GM23338 (cell line): Measurements from ENCODE around the gene PCSK5. TPM values are rescaled to one million over a fixed set of nuclear protein-coding genes. Genes with fewer than 3 reads are reported as not detected.

Experiments
- ATAC-seq: fragments of 200-7000 bp; cut with Tn5 transposase; 3 replicates; pipeline ENCODE4 v1.9.1; 2020
- DNase-seq: peaks from one replicate; pipeline ENCODE4 v3.0.0-alpha.2; 2015; ENCODE audit warnings: low spot score
- H2AFZ ChIP-seq: fragments of 200-600 bp; sonication (generic); 2 replicates; pipeline ENCODE4 v1.8.0; 2016; ENCODE audit warnings: antibody characterized with exemption, mild to moderate bottlenecking, moderate library complexity
- H3F3A ChIP-seq: fragments of 200-600 bp; sonication (generic); replicated peaks from 2 replicates; pipeline ENCODE4 v1.8.0; 2017; ENCODE audit warnings: antibody characterized with exemption, mixed run types, low read depth
- H3K27ac ChIP-seq: fragments of 200-600 bp; sonication (generic); 2 replicates; pipeline ENCODE4 v1.6.1; 2016; ENCODE audit warnings: low read depth
- H3K27me3 ChIP-seq: fragments of 200-600 bp; sonication (generic); 2 replicates; pipeline ENCODE4 v1.8.0; 2016; ENCODE audit warnings: mild to moderate bottlenecking, mixed run types, moderate library complexity; ENCODE audit not compliant: insufficient read depth
- H3K36me3 ChIP-seq: fragments of 200-600 bp; sonication (generic); 2 replicates; pipeline ENCODE4 v1.8.0; 2016; ENCODE audit warnings: mild to moderate bottlenecking; ENCODE audit not compliant: insufficient read depth
- H3K4me1 ChIP-seq: fragments of 200-600 bp; sonication (generic); 2 replicates; pipeline ENCODE4 v1.8.0; 2016; ENCODE audit warnings: mild to moderate bottlenecking, moderate library complexity; ENCODE audit not compliant: insufficient read depth
- H3K4me2 ChIP-seq: fragments of 200-600 bp; sonication (generic); 2 replicates; pipeline ENCODE4 v1.7.1; 2017; ENCODE audit warnings: mixed run types
- H3K4me3 ChIP-seq: fragments of 200-600 bp; sonication (generic); 2 replicates; pipeline ENCODE4 v1.6.1; 2016; ENCODE audit warnings: mixed run types
- H3K79me2 ChIP-seq: fragments of 200-600 bp; sonication (generic); replicated peaks from 2 replicates; pipeline ENCODE4 v1.8.0; 2017; ENCODE audit warnings: mild to moderate bottlenecking; ENCODE audit not compliant: insufficient read depth
- H3K9me2 ChIP-seq: fragments of 200-600 bp; sonication (generic); 2 replicates; pipeline ENCODE4 v1.8.0; 2017; ENCODE audit not compliant: insufficient read depth
- H4K20me1 ChIP-seq: fragments of 200-600 bp; sonication (generic); replicated peaks from 2 replicates; pipeline ENCODE4 v1.8.0; 2017; ENCODE audit warnings: mild to moderate bottlenecking; ENCODE audit not compliant: insufficient read depth
- H3K27ac Mint-ChIP-seq: 2 replicates; pipeline ENCODE4 v1.8.0; 2020; ENCODE audit warnings: inconsistent platforms, mild to moderate bottlenecking, moderate library complexity, mixed read lengths
- H3K27me3 Mint-ChIP-seq: 3 replicates; pipeline ENCODE4 v1.8.0; 2022; ENCODE audit warnings: low read depth, mild to moderate bottlenecking, moderate library complexity, mixed read lengths, inconsistent platforms; ENCODE audit not compliant: insufficient read depth, poor library complexity
- H3K36me3 Mint-ChIP-seq: 3 replicates; pipeline ENCODE4 v1.8.0; 2021; ENCODE audit warnings: low read depth, mild to moderate bottlenecking, inconsistent platforms, moderate library complexity, mixed read lengths
- H3K4me1 Mint-ChIP-seq: 3 replicates; pipeline ENCODE4 v1.8.0; 2020; ENCODE audit warnings: mild to moderate bottlenecking, inconsistent platforms, mixed read lengths
- H3K4me3 Mint-ChIP-seq: 3 replicates; pipeline ENCODE4 v1.8.0; 2021; ENCODE audit warnings: moderate library complexity, mild to moderate bottlenecking, inconsistent platforms, mixed read lengths
- H3K9me3 Mint-ChIP-seq: 3 replicates; pipeline ENCODE4 v1.8.0; 2020; ENCODE audit warnings: moderate library complexity, mild to moderate bottlenecking, inconsistent platforms, mixed read lengths
- CREB1 ChIP-seq: fragments of 250-450 bp; sonication (Bioruptor Pico); IDR thresholded peaks from 2 replicates; pipeline ENCODE4 v1.5.0; 2020; ENCODE audit warnings: low read depth, mild to moderate bottlenecking, moderate library complexity
- EZH2 ChIP-seq: fragments of 200-600 bp; sonication (generic); IDR thresholded peaks from one replicate; pipeline ENCODE4 v1.8.0; 2017; ENCODE audit warnings: antibody characterized with exemption, mild to moderate bottlenecking, low read depth; ENCODE audit not compliant: unreplicated experiment
- EZH2phosphoT487 ChIP-seq: fragments of 200-600 bp; sonication (generic); IDR thresholded peaks from one replicate; pipeline ENCODE4 v1.8.1; 2018; ENCODE audit warnings: antibody characterized with exemption; ENCODE audit not compliant: unreplicated experiment
- JUNB ChIP-seq: IDR thresholded peaks from one replicate; pipeline ENCODE4 v1.6.1; 2016; ENCODE audit warnings: antibody characterized with exemption; ENCODE audit not compliant: unreplicated experiment
- NANOG ChIP-seq: IDR thresholded peaks from 2 replicates; pipeline ENCODE4 v1.6.1; 2016; ENCODE audit warnings: antibody characterized with exemption, borderline replicate concordance
- POLR2AphosphoS5 ChIP-seq: IDR thresholded peaks from 2 replicates; pipeline ENCODE4 v1.6.1; 2016; ENCODE audit warnings: antibody characterized with exemption, low read depth
- STAT1 ChIP-seq: IDR thresholded peaks from one replicate; pipeline ENCODE4 v1.6.1; 2016; ENCODE audit warnings: antibody characterized with exemption; ENCODE audit not compliant: unreplicated experiment
- ZNF114 ChIP-seq: fragments of 250-450 bp; sonication (Bioruptor Pico); IDR thresholded peaks from 2 replicates; pipeline ENCODE4 v1.5.0; 2020; ENCODE audit warnings: mild to moderate bottlenecking, moderate library complexity
- ZNF331 ChIP-seq: fragments of 250-450 bp; sonication (Bioruptor Pico); IDR thresholded peaks from 2 replicates; pipeline ENCODE4 v1.5.0; 2020; ENCODE audit warnings: low read depth, mild to moderate bottlenecking, moderate library complexity
- polyA plus RNA-seq: library from polyadenylated mRNA; unstranded; fragments of >200 nt; fragmentation: Nextera tagmentation; extraction: Ambion mirVana; gene quantifications from 2 replicates; pipeline ENCODE4 v1.2.1, GENCODE V29; 2016
- total RNA-seq: library from RNA; depleted of rRNA; stranded (reverse); fragments of >200 nt; shearing (Covaris generic); gene quantifications from 2 replicates; pipeline ENCODE4 v1.2.3, GENCODE V29; 2014
- TF ChIP-seq, protein P1 (sequence below), 2 experiments: fragments of 200-600 bp in 1 of 2; sonication (generic) in 1 of 2; conservative IDR thresholded peaks; 2 replicates each; pipeline versions ENCODE4 v1.5.1 to v1.6.1; 2016 to 2017; ENCODE audit warnings: antibody characterized with exemption in 2 of 2, low read depth in 2 of 2, mild to moderate bottlenecking in 2 of 2, moderate library complexity in 1 of 2
- TF ChIP-seq, protein P2 (sequence below): IDR thresholded peaks from one replicate; pipeline ENCODE4 v1.6.1; 2018; ENCODE audit warnings: antibody characterized with exemption; ENCODE audit not compliant: unreplicated experiment
- TF ChIP-seq, protein P3 (sequence below): IDR thresholded peaks from 2 replicates; pipeline ENCODE4 v1.6.1; 2016; ENCODE audit warnings: antibody characterized with exemption
- TF ChIP-seq, protein P4 (sequence below): fragments of 250-450 bp; sonication (Bioruptor Pico); IDR thresholded peaks from 2 replicates; pipeline ENCODE4 v1.5.0; 2020; ENCODE audit warnings: mild to moderate bottlenecking, moderate library complexity

Gene PCSK5
- total and polyA plus RNA-seq, 2 experiments from 2014 or later: 12.3 to 34.8 TPM

DNA sequence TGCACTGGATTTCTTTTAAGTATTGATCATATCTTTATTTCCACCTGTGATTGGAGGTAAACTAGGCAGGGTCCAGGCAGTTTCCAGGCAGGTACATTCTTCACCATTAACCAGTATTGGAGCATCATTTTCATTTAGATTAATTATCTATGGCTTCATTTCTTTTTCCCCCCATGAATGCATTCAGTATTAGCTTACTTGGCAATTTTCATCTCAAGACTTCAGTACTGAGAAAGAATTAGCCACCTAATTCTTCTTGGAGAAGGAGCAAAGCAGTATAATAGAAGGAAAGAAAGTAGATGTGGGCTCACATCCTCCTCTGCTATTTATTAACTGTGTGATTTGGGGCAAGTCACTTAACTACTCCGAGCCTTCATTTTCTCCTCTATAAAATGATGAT is 295.0 kb downstream of the PCSK5 start:
- H3K27ac Mint-ChIP-seq: no peak overlapping the region
- H3K27me3 Mint-ChIP-seq: no peaks in the 10 kb centered on the region
- Histone ChIP-seq H3F3A (no peaks in the 10 kb centered on the region), H2AFZ (no peak overlapping the region), H3K36me3 (peaks cover 21% of the 10 kb centered on the region; the same call in 1 of the 2 replicates), H3K9me2 (no peaks in the 10 kb centered on the region), H3K27me3 (no peaks in the 10 kb centered on the region), H3K4me3 (no peak overlapping the region), H3K4me1 (no peaks in the 10 kb centered on the region), H4K20me1 (no peaks in the 10 kb centered on the region), H3K4me2 (no peak overlapping the region), H3K27ac (no peak overlapping the region), H3K79me2 (no peaks in the 10 kb centered on the region)
- TF ChIP-seq ZNF114 (no peak), JUNB (no peak), STAT1 (no peak), EZH2 (no peak), POLR2AphosphoS5 (no peak), NANOG (no peak), EZH2phosphoT487 (no peak), CREB1 (no peak), ZNF331 (CRISPR knock-in tag) (no peak)
- TF ChIP-seq, protein P1, sequence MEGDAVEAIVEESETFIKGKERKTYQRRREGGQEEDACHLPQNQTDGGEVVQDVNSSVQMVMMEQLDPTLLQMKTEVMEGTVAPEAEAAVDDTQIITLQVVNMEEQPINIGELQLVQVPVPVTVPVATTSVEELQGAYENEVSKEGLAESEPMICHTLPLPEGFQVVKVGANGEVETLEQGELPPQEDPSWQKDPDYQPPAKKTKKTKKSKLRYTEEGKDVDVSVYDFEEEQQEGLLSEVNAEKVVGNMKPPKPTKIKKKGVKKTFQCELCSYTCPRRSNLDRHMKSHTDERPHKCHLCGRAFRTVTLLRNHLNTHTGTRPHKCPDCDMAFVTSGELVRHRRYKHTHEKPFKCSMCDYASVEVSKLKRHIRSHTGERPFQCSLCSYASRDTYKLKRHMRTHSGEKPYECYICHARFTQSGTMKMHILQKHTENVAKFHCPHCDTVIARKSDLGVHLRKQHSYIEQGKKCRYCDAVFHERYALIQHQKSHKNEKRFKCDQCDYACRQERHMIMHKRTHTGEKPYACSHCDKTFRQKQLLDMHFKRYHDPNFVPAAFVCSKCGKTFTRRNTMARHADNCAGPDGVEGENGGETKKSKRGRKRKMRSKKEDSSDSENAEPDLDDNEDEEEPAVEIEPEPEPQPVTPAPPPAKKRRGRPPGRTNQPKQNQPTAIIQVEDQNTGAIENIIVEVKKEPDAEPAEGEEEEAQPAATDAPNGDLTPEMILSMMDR (conservative IDR thresholded peaks at IDR 0.05; ENCODE audit: low read depth in 2 of 2): no peak
- TF ChIP-seq, protein P2, sequence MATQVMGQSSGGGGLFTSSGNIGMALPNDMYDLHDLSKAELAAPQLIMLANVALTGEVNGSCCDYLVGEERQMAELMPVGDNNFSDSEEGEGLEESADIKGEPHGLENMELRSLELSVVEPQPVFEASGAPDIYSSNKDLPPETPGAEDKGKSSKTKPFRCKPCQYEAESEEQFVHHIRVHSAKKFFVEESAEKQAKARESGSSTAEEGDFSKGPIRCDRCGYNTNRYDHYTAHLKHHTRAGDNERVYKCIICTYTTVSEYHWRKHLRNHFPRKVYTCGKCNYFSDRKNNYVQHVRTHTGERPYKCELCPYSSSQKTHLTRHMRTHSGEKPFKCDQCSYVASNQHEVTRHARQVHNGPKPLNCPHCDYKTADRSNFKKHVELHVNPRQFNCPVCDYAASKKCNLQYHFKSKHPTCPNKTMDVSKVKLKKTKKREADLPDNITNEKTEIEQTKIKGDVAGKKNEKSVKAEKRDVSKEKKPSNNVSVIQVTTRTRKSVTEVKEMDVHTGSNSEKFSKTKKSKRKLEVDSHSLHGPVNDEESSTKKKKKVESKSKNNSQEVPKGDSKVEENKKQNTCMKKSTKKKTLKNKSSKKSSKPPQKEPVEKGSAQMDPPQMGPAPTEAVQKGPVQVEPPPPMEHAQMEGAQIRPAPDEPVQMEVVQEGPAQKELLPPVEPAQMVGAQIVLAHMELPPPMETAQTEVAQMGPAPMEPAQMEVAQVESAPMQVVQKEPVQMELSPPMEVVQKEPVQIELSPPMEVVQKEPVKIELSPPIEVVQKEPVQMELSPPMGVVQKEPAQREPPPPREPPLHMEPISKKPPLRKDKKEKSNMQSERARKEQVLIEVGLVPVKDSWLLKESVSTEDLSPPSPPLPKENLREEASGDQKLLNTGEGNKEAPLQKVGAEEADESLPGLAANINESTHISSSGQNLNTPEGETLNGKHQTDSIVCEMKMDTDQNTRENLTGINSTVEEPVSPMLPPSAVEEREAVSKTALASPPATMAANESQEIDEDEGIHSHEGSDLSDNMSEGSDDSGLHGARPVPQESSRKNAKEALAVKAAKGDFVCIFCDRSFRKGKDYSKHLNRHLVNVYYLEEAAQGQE: no peak
- TF ChIP-seq, protein P3, sequence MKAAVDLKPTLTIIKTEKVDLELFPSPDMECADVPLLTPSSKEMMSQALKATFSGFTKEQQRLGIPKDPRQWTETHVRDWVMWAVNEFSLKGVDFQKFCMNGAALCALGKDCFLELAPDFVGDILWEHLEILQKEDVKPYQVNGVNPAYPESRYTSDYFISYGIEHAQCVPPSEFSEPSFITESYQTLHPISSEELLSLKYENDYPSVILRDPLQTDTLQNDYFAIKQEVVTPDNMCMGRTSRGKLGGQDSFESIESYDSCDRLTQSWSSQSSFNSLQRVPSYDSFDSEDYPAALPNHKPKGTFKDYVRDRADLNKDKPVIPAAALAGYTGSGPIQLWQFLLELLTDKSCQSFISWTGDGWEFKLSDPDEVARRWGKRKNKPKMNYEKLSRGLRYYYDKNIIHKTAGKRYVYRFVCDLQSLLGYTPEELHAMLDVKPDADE: no peak
- TF ChIP-seq, protein P4, sequence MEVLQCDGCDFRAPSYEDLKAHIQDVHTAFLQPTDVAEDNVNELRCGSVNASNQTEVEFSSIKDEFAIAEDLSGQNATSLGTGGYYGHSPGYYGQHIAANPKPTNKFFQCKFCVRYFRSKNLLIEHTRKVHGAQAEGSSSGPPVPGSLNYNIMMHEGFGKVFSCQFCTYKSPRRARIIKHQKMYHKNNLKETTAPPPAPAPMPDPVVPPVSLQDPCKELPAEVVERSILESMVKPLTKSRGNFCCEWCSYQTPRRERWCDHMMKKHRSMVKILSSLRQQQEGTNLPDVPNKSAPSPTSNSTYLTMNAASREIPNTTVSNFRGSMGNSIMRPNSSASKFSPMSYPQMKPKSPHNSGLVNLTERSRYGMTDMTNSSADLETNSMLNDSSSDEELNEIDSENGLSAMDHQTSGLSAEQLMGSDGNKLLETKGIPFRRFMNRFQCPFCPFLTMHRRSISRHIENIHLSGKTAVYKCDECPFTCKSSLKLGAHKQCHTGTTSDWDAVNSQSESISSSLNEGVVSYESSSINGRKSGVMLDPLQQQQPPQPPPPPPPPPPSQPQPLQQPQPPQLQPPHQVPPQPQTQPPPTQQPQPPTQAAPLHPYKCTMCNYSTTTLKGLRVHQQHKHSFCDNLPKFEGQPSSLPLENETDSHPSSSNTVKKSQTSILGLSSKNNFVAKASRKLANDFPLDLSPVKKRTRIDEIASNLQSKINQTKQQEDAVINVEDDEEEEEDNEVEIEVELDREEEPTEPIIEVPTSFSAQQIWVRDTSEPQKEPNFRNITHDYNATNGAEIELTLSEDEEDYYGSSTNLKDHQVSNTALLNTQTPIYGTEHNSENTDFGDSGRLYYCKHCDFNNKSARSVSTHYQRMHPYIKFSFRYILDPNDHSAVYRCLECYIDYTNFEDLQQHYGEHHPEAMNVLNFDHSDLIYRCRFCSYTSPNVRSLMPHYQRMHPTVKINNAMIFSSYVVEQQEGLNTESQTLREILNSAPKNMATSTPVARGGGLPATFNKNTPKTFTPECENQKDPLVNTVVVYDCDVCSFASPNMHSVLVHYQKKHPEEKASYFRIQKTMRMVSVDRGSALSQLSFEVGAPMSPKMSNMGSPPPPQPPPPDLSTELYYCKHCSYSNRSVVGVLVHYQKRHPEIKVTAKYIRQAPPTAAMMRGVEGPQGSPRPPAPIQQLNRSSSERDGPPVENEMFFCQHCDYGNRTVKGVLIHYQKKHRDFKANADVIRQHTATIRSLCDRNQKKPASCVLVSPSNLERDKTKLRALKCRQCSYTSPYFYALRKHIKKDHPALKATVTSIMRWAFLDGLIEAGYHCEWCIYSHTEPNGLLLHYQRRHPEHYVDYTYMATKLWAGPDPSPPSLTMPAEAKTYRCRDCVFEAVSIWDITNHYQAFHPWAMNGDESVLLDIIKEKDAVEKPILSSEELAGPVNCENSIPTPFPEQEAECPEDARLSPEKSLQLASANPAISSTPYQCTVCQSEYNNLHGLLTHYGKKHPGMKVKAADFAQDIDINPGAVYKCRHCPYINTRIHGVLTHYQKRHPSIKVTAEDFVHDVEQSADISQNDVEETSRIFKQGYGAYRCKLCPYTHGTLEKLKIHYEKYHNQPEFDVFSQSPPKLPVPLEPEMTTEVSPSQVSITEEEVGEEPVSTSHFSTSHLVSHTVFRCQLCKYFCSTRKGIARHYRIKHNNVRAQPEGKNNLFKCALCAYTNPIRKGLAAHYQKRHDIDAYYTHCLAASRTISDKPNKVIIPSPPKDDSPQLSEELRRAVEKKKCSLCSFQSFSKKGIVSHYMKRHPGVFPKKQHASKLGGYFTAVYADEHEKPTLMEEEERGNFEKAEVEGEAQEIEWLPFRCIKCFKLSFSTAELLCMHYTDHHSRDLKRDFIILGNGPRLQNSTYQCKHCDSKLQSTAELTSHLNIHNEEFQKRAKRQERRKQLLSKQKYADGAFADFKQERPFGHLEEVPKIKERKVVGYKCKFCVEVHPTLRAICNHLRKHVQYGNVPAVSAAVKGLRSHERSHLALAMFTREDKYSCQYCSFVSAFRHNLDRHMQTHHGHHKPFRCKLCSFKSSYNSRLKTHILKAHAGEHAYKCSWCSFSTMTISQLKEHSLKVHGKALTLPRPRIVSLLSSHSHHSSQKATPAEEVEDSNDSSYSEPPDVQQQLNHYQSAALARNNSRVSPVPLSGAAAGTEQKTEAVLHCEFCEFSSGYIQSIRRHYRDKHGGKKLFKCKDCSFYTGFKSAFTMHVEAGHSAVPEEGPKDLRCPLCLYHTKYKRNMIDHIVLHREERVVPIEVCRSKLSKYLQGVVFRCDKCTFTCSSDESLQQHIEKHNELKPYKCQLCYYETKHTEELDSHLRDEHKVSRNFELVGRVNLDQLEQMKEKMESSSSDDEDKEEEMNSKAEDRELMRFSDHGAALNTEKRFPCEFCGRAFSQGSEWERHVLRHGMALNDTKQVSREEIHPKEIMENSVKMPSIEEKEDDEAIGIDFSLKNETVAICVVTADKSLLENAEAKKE: no peak
- no peaks in the 10 kb centered on the region for H3K9me3 Mint-ChIP-seq
- no peak for DNase-seq
- H3K4me1 Mint-ChIP-seq: peaks cover 4% of the 10 kb centered on the region; the same call in 2 of the 3 replicates
- no peak for ATAC-seq
- peaks cover 7% of the 10 kb centered on the region for H3K36me3 Mint-ChIP-seq
- no peak overlapping the region for H3K4me3 Mint-ChIP-seq
